HTR-8/SVneo (cell line): ENCODE data around the gene URGCP.
"Not testable (repeated sequence)": the region's sequence is repeated elsewhere in the genome, so short reads cannot be mapped to it uniquely, and the experiment has no call there.

Experiments
- DNase-seq: peaks from one replicate; pipeline ENCODE4 v3.0.0; 2011; ENCODE audit warnings: low spot score, mixed read lengths; ENCODE audit not compliant: insufficient read length
- FAIRE-seq: peaks from 2 replicates; lab custom pipeline; 2011; peaks lifted over from hg19 to GRCh38; lab: Jason Lieb, UNC

The URGCP gene

DNA sequence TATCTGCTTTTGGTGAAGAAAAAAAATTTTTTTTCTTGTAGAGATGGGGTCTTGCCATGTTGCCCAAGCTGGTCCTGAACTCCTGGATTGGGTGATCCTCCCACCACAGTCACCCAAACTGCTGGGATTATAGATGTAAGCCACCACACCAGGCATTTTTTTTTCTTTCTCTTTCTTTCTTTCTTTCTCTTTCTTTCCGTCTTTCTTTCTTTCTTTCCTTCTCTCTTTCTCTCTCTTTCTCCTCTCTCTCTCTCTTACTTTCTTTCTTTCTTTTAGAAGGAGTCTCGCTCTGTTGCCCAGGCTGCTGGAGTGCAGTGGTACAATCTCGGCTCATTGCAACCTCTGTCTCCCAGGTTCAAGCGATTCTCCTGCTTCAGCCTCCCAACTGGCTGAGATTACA, 16.3 kb upstream of the URGCP start:
- no peak for FAIRE-seq

DNA sequence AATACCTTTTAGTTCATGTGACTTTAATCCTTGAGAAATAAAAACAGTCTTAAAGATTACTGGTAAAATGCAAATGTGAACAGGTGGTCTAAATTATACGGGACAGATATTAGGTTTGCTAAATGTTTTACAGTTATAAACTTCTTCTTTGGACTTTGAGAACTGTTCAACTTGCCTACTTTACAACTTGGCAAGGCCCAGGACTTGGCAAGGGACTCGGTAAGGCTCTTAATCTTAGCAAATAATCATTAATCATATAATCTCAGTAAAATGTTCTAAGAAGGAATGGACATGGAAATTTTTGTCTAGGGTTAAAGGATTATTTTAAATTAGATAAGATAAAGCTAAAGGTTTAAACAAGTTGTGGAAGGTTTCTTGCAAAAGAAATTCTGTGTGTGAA, 15.0 kb upstream of the URGCP start:
- DNase-seq = no peak
- no peak for FAIRE-seq

More for the DNA sequence above, 16.3 kb upstream of the URGCP start:
- no peak for DNase-seq

DNA sequence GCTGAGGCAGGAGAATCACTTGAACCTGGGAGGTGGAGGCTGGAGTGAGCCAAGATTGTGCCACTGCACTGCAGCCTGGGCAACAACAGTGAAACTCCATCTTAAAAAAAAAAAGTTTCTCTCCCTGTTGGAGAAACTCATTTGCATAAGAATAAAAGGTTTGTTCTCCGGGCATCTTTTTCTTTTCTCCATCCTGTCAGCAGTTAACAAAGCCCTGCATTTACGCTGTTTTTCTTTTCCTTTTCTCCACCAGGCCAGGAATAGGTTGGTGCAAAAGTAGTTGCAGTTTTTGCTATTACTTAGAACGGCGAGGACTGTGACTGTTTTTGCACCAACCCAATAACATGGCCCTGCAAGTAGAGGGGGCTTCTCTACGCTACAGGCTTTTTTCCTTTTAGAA, 9.5 kb upstream of the URGCP start:
- no peak for DNase-seq
- no peak for FAIRE-seq

DNA sequence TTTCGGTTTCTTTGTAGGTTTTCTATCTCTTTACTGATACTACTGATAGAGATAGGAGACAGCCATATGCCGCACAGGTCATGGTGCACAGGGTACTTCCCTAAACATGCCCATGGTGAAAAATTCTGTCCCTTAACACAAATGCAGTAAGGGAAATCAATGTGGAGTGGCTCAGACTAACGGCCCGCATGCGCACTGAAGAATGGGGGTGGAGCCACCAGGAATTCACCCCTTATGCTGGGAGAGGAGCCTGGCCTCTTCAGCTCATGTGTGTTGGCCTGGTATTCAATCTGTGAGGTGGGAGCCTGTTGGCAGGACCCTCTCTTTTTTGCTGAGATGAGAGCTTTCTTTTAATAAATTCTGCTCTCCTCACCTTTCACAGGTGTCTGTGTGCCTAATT, 8.4 kb upstream of the URGCP start:
- no peak for DNase-seq
- FAIRE-seq = no peak

- DNase-seq (peak; percentile 41), FAIRE-seq (no peak)
These were observed 453 bp downstream of the URGCP start for GRCh38 chr7:43905956-43906330.

DNA sequence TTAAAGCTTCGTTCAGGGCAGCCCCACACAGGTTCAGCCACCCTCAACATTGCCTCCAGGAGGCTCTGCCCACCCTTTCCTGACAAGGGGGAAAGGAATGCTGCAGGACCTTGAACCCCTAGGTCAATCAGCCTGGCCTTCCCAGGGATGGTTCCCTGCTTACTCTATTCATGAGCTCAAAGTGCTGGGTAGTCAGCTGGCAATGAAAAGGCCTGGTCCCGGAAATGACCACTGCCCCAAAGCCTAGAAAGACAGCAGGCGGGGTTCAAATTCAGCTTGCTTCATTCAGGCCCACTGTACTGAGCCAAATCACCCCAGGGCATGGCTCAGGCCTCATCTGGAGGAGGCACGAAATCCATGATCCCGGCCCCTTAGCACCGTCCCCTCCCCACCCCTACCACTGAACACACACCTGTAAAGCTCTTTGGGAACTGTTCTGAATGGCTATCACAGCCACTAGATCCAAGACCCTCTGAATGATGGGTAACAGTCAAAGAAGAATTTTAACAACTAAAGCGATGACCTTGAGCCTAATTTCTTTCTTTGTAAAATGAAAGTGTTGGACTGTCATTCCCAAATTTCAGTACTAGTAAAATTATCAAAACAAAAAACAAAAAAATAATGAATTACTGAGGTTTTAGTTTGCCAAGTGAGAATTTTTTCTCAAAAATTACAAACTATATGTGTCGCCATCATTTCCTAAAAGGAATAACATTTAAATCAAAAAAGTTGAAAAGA, 1.0 kb downstream of the URGCP start:
- peak; percentile 39 for DNase-seq
- no peak for FAIRE-seq

GRCh38 chr7:43904533-43905208, 1.7 kb downstream of the URGCP start:
- no peak for DNase-seq
- no peak for FAIRE-seq

DNA sequence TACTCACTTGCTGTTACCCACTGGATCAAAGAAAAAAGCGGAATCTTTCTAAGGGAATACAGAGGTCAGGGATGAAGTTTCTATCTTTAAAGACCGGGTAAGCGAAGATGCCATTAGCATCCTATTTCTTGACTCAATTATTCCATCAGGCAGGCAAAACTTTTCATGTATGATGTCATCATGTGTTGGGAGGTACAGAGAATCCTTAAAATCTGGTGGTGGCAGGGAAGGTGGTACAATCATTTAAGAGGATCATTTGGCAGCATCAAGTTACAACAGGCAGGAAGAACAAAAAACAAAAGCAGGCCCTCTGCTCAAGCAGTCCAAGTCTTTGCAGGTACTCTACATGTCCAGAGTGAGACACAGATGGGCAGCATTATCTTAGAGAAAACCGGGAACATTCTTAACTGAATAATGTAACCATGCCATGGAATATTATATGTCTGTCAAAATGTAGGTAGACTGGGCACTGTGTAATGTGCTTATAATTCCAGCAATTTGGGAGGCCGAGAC, 3.8 kb downstream of the URGCP start:
- FAIRE-seq (no peak), DNase-seq (no peak)

DNA sequence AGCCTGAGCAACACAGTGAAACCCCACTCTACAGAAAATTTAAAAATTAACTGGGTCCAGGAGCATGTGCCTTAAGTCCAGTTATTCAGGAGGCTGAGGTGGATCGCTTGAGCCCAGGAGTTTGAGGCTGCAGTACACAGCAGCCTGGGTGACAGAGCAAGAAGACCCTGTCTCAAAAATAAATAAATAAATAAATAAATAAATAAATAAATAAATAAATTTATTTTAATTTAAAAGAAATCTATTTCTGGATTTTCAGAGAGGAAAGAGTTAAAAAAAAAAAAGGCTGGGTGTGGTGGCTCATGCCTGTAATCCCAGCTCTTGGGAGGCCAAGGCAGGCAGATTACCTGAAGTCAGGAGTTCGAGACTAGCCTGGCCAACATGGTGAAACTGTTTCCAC, 7.8 kb downstream of the URGCP start:
- not testable (repeated sequence) for DNase-seq, FAIRE-seq

DNA sequence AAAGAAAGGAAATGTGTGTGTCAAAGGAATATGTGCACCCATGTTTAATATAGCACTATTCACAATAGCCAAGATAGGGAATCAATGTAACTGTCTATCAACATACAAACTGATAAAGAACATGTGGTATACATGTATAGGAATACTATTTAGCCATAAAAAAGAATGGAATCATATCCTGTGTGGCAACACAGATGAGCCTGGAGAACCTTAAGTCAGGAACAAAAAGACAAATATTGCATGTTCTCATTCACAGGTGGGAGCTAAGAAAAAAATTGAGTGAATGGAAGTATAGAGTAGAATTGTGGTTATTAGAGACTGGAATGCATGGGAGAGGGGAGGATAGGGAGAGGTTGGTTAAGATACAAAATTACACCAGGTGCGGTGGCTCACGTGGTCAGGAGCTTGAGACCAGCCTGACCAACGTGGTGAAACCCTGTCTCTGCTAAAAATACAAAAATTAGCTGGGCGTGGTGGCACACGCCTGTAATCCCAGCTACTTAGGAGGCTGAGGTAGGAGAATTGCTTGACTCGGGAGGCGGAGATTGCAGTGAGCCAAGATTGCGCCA, 10.5 kb downstream of the URGCP start:
- no peak for FAIRE-seq
- DNase-seq = no peak

- FAIRE-seq = no peak
- no peak for DNase-seq
These were observed 15.1 kb downstream of the URGCP start for GRCh38 chr7:43891069-43891955.

DNA sequence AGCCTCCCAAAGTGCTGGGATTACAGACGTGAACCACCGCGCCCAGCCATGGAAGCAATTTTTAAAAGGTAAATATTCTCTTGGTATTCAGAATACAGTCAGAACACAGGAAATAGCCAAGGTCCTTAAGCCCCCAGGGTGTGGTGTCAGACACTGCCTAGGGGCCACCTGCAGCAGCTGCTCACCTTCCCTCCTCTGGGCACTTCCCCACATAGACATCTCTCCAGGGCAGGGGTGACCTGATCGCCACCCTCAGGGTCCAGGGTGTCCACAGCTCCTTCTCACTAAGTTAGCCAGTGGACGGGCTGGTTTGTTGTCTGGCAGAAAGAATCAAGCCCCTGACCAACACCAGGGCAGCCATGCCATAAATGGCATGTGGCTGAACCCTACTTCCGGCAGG, 15.9 kb downstream of the URGCP start:
- no peak for DNase-seq
- FAIRE-seq = no peak

DNA sequence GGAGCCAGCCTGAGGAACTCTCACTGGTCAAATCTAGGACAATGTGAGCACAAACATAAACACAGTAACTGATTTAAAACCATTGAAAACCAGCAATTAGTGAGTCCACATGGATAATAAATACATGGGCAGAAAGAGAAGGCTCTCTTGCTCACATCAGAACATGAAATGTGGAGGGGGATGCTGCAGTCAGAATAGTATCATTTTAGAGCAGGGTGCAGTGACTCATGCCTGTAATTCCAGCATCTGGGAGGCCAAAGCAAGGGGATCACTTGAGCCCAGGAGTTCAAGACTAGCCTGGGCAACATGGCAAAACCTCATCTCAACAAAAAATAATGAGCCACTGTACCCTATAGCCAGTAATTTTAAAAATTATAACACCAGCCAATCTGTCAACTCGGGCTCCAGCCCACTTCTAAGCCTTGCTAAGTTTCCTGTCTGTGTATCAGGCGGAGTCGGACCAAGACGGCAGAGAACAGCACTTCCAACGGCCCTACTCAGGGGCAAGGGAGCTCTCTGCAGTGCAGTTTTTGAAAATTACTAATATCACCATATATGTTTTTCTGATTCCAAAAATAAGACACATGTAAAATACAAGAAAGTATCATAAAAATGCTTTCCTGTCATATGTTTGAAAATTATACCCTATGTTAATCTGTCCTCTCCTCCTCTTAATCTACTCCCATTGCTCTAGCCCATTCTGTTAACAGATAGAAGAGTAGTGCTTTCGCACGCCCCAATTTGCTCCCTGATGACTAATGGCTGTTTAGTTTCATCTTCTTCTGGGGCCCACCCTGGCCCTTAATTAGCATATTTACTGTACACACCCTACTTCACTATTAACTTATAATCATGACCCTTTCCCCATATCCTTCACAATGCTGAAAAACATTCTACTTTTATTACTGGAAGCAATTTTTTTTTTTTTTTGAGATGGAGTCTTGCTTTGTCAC, 17.1 kb downstream of the URGCP start:
- DNase-seq (no peak), FAIRE-seq (no peak)

GRCh38 chr7:43884617-43885016, 21.8 kb downstream of the URGCP start:
- no peak for FAIRE-seq
- no peak for DNase-seq

GRCh38 chr7:43884209-43884608, 22.2 kb downstream of the URGCP start:
- DNase-seq (no peak), FAIRE-seq (no peak)

DNA sequence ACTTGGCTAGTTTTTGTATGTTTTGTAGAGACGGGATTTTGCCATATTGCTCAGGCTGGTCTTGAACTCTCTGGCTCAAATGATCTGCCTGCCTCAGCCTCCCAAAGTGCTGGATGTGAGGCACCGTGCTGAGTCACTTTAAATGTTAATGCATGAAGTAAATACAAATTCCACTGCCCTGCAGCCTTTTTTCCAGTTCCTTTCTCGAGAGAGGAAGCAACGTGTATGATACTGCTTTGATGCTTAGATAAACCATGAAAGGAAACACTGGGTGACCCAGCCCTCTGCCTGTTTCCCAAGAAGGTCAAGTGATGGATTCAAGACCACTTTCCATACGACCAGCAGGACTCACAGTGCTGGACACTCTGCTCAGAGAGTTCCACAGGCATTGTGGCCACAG, 25.8 kb downstream of the URGCP start:
- DNase-seq (no peak), FAIRE-seq (no peak)

- no peak for FAIRE-seq
- no peak for DNase-seq
These were observed 26.9 kb downstream of the URGCP start for GRCh38 chr7:43879477-43879876.

DNA sequence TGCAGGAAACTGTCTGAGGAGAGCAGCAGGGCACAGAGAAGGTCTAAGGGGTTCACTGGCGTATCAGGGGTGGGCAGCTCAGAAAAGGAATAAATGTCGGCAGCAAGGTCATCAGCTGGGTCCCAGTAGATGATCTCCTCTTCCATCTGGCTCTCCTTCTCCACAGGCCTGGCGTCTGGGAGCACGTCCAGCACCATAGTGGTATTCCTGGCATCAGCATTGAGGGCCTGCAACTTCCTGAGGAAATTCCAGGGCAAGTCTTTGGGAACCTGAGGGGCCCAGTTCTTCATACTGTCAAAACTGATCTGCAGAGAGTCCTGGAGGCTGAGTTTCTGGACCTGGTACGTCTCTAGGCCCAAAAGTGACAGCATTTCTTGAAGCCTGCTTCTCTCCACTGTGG, 27.5 kb downstream of the URGCP start:
- no peak for FAIRE-seq
- DNase-seq = no peak
